Stimulated activated CD4-positive, alpha-beta T cell treated with anti-CD3 and anti-CD28 coated beads, Interleukin-15, amount 100 ng/mL, for 24 hours (primary cell): ENCODE measurements around the gene FOXD1.
"Not testable (repeated sequence)": the region's sequence is repeated elsewhere in the genome, so short reads cannot be mapped to it uniquely, and the experiment has no call there.

Experiments used
- DNase-seq: peaks from one replicate; pipeline ENCODE4 v3.0.0-alpha.2; 2020

The FOXD1 gene

GRCh38 chr5:73415171-73415570 lies 33.4 kb downstream of the FOXD1 start:
- DNase-seq, result no peak

GRCh38 chr5:73412597-73412988 lies 36.0 kb downstream of the FOXD1 start:
- DNase-seq, result no peak

GRCh38 chr5:73411936-73412596 lies 36.5 kb downstream of the FOXD1 start:
- DNase-seq, result no peak

DNA sequence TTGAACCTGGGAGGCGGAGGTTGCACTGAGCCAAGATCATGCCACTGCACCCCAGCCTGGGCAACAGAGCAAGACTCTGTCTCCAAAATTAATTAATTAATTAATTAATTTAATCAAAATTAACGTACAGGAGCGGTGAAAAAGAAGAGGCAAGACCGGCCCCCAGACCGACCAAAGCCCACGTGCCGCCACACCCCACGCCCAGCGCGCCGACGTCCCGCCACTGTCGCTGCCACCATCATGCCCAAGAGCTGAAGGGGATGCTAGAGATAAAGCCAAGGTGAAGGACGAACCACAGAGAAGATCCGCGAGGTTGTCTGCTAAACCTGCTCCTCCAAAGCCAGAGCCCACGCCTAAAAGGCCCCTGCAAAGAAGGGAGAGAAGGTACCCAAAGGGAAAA lies 38.6 kb downstream of the FOXD1 start:
- DNase-seq, result not testable (repeated sequence)

DNA sequence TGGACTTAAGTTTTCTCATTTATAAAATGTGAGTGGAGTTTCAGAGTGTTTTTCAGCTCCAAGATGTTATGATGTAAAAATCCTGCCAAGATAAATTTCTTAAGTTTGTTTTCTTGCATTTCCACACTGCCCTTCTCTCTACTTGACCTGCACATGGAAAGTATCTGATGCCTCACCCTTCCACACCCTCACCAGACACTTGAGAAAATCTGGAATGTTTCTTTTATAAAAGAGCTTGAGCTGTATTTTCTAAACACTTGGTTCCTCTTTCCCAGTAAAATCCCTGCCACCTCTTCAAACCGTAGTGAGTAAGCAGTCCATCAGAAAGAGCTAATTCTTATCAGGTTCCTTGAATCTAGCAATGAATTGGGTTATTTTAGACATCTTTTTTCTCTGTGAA lies 42.9 kb downstream of the FOXD1 start:
- DNase-seq, result no peak

GRCh38 chr5:73399775-73400174 lies 48.8 kb downstream of the FOXD1 start:
- DNase-seq, result no peak
